ENCODE measurements around the gene PER2.

GRCh38 chr2:238274152-238274865, 14.1 kb downstream of the PER2 start:
- TF ChIP-seq OVOL3 (tag by site-specific recombination; IDR thresholded peaks at IDR 0.05) (no peak), MEIS1 (CRISPR knock-in tag; IDR thresholded peaks at IDR 0.05; ENCODE audit: borderline replicate concordance) (no peak), CTCF (tag by site-specific recombination; IDR thresholded peaks at IDR 0.05) (no peak), KLF9 (tag by site-specific recombination; IDR thresholded peaks at IDR 0.05; ENCODE audit: low read depth) (no peak), ZNF341 (tag by site-specific recombination; IDR thresholded peaks at IDR 0.05; ENCODE audit: low read depth) (no peak), ZNF266 (tag by site-specific recombination; IDR thresholded peaks at IDR 0.05; ENCODE audit: low read depth) (no peak), YY1 (tag by site-specific recombination; IDR thresholded peaks at IDR 0.05) (no peak), ZNF670 (tag by site-specific recombination; IDR thresholded peaks at IDR 0.05; ENCODE audit: low read depth) (no peak), AEBP2 (tag by site-specific recombination; IDR thresholded peaks at IDR 0.05; ENCODE audit: borderline replicate concordance) (no peak), ZNF529 (tag by site-specific recombination; IDR thresholded peaks at IDR 0.05; ENCODE audit: insufficient replicate concordance) (no peak)

Measured in HEK293 (cell line).